Epithelial cell of prostate (primary cell): ENCODE data around the gene RNU1-4.
"Not testable (repeated sequence)": the region's sequence is repeated elsewhere in the genome, so short reads cannot be mapped to it uniquely, and the experiment has no call there.

Experiments
- DNase-seq: peaks from one replicate; pipeline ENCODE4 v3.0.0-alpha.2; 2011; ENCODE audit warnings: low read depth, low spot score
- H3K27ac ChIP-seq: fragments of 450-650 bp; 2 replicates; pipeline ENCODE4 v1.5.1; 2017; ENCODE audit warnings: mild to moderate bottlenecking

Gene RNU1-4

GRCh38 chr1:16764820-16765655, 24.7 kb downstream of the RNU1-4 start:
- H3K27ac ChIP-seq, DNase-seq: not testable (repeated sequence)

- not testable (repeated sequence) for DNase-seq
Observed at GRCh38 chr1:16765731-16766605, 25.7 kb downstream of the RNU1-4 start.

GRCh38 chr1:16766689-16767256, 26.5 kb downstream of the RNU1-4 start:
- DNase-seq, H3K27ac ChIP-seq: not testable (repeated sequence)

More at GRCh38 chr1:16765731-16766605, 25.7 kb downstream of the RNU1-4 start:
- H3K27ac ChIP-seq, result not testable (repeated sequence)

GRCh38 chr1:16770139-16770759, 29.9 kb downstream of the RNU1-4 start:
- not testable (repeated sequence) for H3K27ac ChIP-seq, DNase-seq

GRCh38 chr1:16770896-16771446, 30.7 kb downstream of the RNU1-4 start:
- H3K27ac ChIP-seq, DNase-seq: not testable (repeated sequence)

GRCh38 chr1:16772275-16773204, 32.2 kb downstream of the RNU1-4 start:
- not testable (repeated sequence) for H3K27ac ChIP-seq, DNase-seq

- not testable (repeated sequence) for DNase-seq, H3K27ac ChIP-seq
Observed at GRCh38 chr1:16773205-16773596, 32.9 kb downstream of the RNU1-4 start.

- not testable (repeated sequence) for H3K27ac ChIP-seq, DNase-seq
Observed at GRCh38 chr1:16773723-16774122, 33.4 kb downstream of the RNU1-4 start.

- not testable (repeated sequence) for H3K27ac ChIP-seq, DNase-seq
Observed at GRCh38 chr1:16774773-16775172, 34.5 kb downstream of the RNU1-4 start.

- H3K27ac ChIP-seq, DNase-seq: not testable (repeated sequence)
Observed at GRCh38 chr1:16775290-16775689, 35.0 kb downstream of the RNU1-4 start.

- DNase-seq, result not testable (repeated sequence)
Observed at GRCh38 chr1:16776248-16776647, 35.9 kb downstream of the RNU1-4 start.

GRCh38 chr1:16776835-16777234, 36.5 kb downstream of the RNU1-4 start:
- not testable (repeated sequence) for DNase-seq, H3K27ac ChIP-seq

More at GRCh38 chr1:16776248-16776647, 35.9 kb downstream of the RNU1-4 start:
- not testable (repeated sequence) for H3K27ac ChIP-seq

GRCh38 chr1:16777821-16778220, 37.5 kb downstream of the RNU1-4 start:
- DNase-seq, H3K27ac ChIP-seq: not testable (repeated sequence)

GRCh38 chr1:16779525-16779924, 39.2 kb downstream of the RNU1-4 start:
- DNase-seq, H3K27ac ChIP-seq: not testable (repeated sequence)

- H3K27ac ChIP-seq, DNase-seq: not testable (repeated sequence)
Observed at GRCh38 chr1:16781033-16781432, 40.7 kb downstream of the RNU1-4 start.

GRCh38 chr1:16781625-16782024, 41.3 kb downstream of the RNU1-4 start:
- H3K27ac ChIP-seq, DNase-seq: not testable (repeated sequence)

- not testable (repeated sequence) for DNase-seq, H3K27ac ChIP-seq
Observed at GRCh38 chr1:16784955-16785354, 44.6 kb downstream of the RNU1-4 start.

GRCh38 chr1:16786362-16786761, 46.0 kb downstream of the RNU1-4 start:
- H3K27ac ChIP-seq, result not testable (repeated sequence)

GRCh38 chr1:16787175-16787574, 46.9 kb downstream of the RNU1-4 start:
- DNase-seq, H3K27ac ChIP-seq: not testable (repeated sequence)

More at GRCh38 chr1:16786362-16786761, 46.0 kb downstream of the RNU1-4 start:
- DNase-seq, result not testable (repeated sequence)
